ENCODE data around the gene ADAR.

Gene ADAR

GRCh38 chr1:154575147-154575927 lies 32.6 kb downstream of the ADAR start:
- no peak for DNase-seq (ENCODE audit: extremely low spot score)
- CTCF ChIA-PET = interaction anchor here (0.9 to 3.2 kb wide), 6 partner anchors 13 to 486 kb away, joined by 3 to 19 read pairs (median 4); no protein-coding TSS in a partner anchor
- POLR2A ChIA-PET = no interaction called here
- TF ChIP-seq CTCF (IDR thresholded peaks at IDR 0.05; ENCODE audit: control extremely low read depth, extremely low read depth, low read depth, missing control alignments) = no peak

- no peak for TF ChIP-seq CTCF (IDR thresholded peaks at IDR 0.05; ENCODE audit: control extremely low read depth, extremely low read depth, low read depth, missing control alignments)
- ChIA-PET POLR2A (no interaction called here), CTCF (interaction anchor here (0.9 to 3.2 kb wide), 4 partner anchors 14 to 304 kb away, joined by 3 to 19 read pairs (median 6); no protein-coding TSS in a partner anchor)
- DNase-seq (ENCODE audit: extremely low spot score) = no peak
These were observed 33.3 kb downstream of the ADAR start for GRCh38 chr1:154574716-154575115.

GRCh38 chr1:154573168-154573510 lies 34.8 kb downstream of the ADAR start:
- CTCF ChIA-PET = interaction anchor here (1.0 to 1.4 kb wide), 4 partner anchors 13 to 445 kb away, joined by 3 to 7 read pairs (median 3); no protein-coding TSS in a partner anchor
- DNase-seq (ENCODE audit: extremely low spot score) = no peak
- no peak for TF ChIP-seq CTCF (IDR thresholded peaks at IDR 0.05; ENCODE audit: control extremely low read depth, extremely low read depth, low read depth, missing control alignments)
- POLR2A ChIA-PET = interaction anchor here (1.6 kb wide), 1 partner anchor 94 kb away, joined by 3 read pairs; no protein-coding TSS in a partner anchor

GRCh38 chr1:154572468-154573167 lies 35.4 kb downstream of the ADAR start:
- no peak for DNase-seq (ENCODE audit: extremely low spot score)
- TF ChIP-seq CTCF (IDR thresholded peaks at IDR 0.05; ENCODE audit: control extremely low read depth, extremely low read depth, low read depth, missing control alignments) = no peak
- POLR2A ChIA-PET = interaction anchor here (1.6 kb wide), 1 partner anchor 93 kb away, joined by 3 read pairs; no protein-coding TSS in a partner anchor
- CTCF ChIA-PET = interaction anchor here (1.0 to 1.4 kb wide), 4 partner anchors 13 to 445 kb away, joined by 3 to 7 read pairs (median 3); no protein-coding TSS in a partner anchor

GRCh38 chr1:154571964-154572288 lies 36.1 kb downstream of the ADAR start:
- ChIA-PET POLR2A (interaction anchor here (1.6 kb wide), 1 partner anchor 92 kb away, joined by 3 read pairs; no protein-coding TSS in a partner anchor), CTCF (no interaction called here)
- no peak for DNase-seq (ENCODE audit: extremely low spot score)
- TF ChIP-seq CTCF (IDR thresholded peaks at IDR 0.05; ENCODE audit: control extremely low read depth, extremely low read depth, low read depth, missing control alignments) = no peak

- POLR2A ChIA-PET = no interaction called here
- DNase-seq (ENCODE audit: extremely low spot score) = no peak
- TF ChIP-seq CTCF (IDR thresholded peaks at IDR 0.05; ENCODE audit: control extremely low read depth, extremely low read depth, low read depth, missing control alignments) = no peak
- CTCF ChIA-PET = no interaction called here
These were observed 36.6 kb downstream of the ADAR start for GRCh38 chr1:154571244-154571963.

Measured in GM10248 (cell line).